PC-9 (cell line): Measurements from ENCODE around the gene HOXB3.

Experiments used
- CTCF ChIP-seq: fragments of 200-600 bp; sonication (generic); conservative IDR thresholded peaks from 2 replicates; pipeline ENCODE4 v1.6.1; 2017; ENCODE audit warnings: mixed run types, antibody characterized with exemption, mild to moderate bottlenecking, moderate library complexity
- EZH2 ChIP-seq: fragments of 200-600 bp; sonication (generic); IDR thresholded peaks from 2 replicates; pipeline ENCODE4 v1.8.0; 2017; ENCODE audit warnings: antibody characterized with exemption, low read depth

- TF ChIP-seq CTCF (no peak), EZH2 (no peak)
Measured at GRCh38 chr17:48597528-48597777, 7.4 kb upstream of the HOXB3 start.
